Activated CD4-positive, CD25-positive, alpha-beta regulatory T cell (primary cell): ENCODE results near the gene ACBD4.

ENCODE experiments used
- DNase-seq, 4 experiments: peaks; one replicate each; lab custom pipeline; 2025; lab: John Stamatoyannopoulos, UW

ACBD4 gene, protein sequence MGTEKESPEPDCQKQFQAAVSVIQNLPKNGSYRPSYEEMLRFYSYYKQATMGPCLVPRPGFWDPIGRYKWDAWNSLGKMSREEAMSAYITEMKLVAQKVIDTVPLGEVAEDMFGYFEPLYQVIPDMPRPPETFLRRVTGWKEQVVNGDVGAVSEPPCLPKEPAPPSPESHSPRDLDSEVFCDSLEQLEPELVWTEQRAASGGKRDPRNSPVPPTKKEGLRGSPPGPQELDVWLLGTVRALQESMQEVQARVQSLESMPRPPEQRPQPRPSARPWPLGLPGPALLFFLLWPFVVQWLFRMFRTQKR

GRCh38 chr17:45135192-45135977 lies at the start of gene ACBD4:
Gene ACBD4 (plus strand): TSS chr17:45135687. CDS start chr17:45136145, 458 bp downstream.
- DNase-seq = peak; percentile 92 to 98 (median 95)

- DNase-seq = no peak
These were observed 49.1 kb upstream of the ACBD4 start for GRCh38 chr17:45086391-45086790.

GRCh38 chr17:45086865-45087503 lies 48.5 kb upstream of the ACBD4 start:
- no peak for DNase-seq

DNA sequence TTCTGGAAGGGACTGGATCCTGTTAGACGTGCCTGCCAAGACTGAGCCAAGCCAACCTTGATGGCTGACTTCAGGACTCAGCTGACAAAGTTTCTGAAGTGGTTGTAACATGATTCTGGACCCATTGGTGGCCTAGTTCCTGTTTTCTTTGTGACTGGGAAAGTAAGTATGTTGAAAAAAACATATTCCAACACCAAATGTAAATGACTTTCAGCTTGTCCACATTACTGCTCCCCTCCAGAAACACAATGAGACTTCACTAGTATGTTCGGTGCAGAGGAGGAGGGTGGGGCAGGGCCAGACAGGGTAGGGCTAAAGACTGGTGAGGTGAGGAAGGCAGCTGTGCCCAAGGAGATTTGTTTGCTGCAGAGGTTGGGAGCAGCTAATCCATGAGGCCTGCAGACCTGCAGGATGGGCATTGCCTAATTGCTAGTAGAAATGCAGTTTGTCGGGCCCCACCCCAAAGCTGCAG lies 47.9 kb upstream of the ACBD4 start:
- no peak for DNase-seq

- DNase-seq = no peak
These were observed 47.5 kb upstream of the ACBD4 start for GRCh38 chr17:45087978-45088377.

- no peak for DNase-seq
These were observed 46.7 kb upstream of the ACBD4 start for GRCh38 chr17:45088741-45089140.

DNA sequence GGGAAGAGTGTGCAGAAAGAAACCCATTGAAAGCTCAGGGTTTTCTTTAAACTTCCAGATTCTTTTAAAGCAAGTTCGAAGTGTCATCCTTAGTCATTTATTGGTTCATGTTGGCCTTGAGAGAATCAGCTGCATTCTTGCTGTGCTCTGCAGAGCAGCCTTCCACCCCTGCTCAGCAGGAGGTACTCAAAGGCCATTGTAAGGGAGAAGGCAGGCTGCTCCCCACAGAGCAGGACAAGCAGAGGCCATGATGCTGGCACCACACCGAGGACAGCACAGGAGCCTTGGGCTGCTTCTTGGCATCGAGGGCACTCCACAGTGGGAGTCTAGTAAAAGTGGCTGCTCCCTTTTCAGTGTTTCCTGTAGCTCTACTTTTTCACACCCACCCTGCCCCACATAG lies 44.8 kb upstream of the ACBD4 start:
- DNase-seq = no peak

GRCh38 chr17:45091778-45092425 lies 43.6 kb upstream of the ACBD4 start:
- no peak for DNase-seq

GRCh38 chr17:45092911-45093430 lies 42.5 kb upstream of the ACBD4 start:
- DNase-seq = no peak

- no peak for DNase-seq
These were observed 41.9 kb upstream of the ACBD4 start for GRCh38 chr17:45093444-45094110.

- DNase-seq = no peak
These were observed 39.3 kb upstream of the ACBD4 start for GRCh38 chr17:45096141-45096540.

- no peak for DNase-seq
These were observed 38.6 kb upstream of the ACBD4 start for GRCh38 chr17:45096926-45097325.

DNA sequence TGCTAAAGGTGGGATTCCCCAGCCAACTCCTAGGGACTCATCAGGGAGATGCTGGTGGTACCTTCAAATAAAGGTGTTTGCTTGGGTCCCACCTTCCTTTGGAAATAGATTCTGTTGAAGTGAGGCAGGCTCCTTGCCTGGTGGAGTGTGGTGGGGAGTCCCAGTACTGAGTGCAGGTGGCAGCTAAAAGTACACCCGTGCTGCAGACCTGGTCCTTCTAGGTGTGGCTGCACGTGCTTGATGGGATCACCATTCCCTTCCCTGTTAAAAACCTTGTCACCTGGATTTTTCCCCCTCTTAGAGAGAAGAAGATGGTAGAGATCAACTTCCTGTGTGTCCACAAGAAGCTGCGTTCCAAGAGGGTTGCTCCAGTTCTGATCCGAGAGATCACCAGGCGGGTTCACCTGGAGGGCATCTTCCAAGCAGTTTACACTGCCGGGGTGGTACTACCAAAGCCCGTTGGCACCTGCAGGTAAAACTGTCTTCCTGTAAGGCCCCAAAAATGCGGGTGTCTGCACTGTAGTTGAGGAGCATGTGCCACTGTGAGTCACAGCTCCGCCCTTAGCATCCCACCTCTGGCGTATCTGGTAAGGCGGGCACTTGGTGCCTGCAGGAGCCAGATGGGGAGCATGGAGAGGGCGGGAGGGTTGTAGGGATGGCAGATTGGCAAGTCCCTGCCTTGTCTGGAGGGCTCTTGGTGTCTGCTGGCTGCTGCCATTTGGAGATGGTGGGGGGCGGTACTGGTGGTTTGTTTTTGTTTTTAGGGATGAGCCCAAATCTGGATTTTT lies 37.2 kb upstream of the ACBD4 start:
- no peak for DNase-seq

DNA sequence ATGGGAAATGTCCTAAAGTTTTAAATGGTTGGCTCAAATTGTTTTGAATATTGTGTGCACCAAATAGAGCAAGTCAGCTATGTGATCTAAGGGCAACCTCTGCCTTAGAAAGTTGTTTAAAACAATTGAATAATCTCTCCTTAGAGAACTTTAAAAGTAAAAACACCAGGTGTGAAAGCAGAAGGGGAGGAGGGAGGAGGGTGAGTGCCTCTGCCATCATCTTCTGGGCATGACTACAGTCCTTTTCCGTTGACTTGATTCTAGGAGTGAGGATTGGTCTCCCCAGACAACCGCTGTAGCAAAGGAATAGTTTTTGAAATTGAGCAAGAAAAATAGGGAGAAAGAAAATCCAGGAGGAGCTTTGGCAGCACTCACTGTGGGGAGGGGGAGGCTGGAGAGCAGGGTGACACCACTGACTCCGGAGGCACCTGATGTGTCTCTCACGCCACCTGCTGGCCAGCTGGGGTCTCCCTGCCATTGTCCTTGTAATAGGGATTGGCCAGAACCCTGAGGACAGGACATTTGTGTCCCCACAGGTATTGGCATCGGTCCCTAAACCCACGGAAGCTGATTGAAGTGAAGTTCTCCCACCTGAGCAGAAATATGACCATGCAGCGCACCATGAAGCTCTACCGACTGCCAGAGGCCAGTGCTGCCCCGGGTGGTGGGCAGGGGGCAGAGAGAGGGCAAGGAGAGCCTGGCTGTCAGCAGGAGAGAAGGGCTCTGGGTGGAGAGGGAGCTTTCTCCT lies 36.4 kb upstream of the ACBD4 start:
- DNase-seq = peak; percentile 52 to 70 (median 58)

GRCh38 chr17:45101546-45101882 lies 34.0 kb upstream of the ACBD4 start:
- DNase-seq = no peak

- DNase-seq = no peak
These were observed 33.3 kb upstream of the ACBD4 start for GRCh38 chr17:45101883-45102811.

GRCh38 chr17:45102856-45103255 lies 32.6 kb upstream of the ACBD4 start:
- no peak for DNase-seq

DNA sequence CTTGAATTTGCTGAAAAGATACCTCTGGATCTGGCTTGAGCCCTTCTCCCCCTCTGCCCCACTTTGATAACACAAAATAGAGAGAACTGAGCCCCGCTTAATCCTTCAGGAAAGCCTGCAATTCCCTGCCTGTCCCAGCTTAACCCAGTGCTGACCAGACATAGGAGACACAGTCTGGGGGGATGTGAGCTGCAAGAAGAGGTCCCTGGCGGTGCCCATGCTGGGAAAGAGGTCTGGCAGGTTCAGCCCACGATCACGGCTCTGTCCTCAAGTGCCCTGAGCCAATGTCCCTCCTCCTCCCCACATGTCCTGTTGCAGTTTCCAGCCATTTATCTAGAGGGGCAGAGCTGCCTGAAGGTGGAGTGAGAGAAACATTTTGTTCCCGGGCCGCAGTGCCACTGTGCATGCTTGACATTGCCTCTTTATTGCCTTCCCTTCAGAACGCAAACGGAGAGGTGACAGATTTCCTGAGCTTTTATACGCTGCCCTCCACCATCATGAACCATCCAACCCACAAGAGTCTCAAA lies 32.2 kb upstream of the ACBD4 start:
- no peak for DNase-seq

GRCh38 chr17:45104029-45104428 lies 31.5 kb upstream of the ACBD4 start:
- no peak for DNase-seq
